CD4-positive, alpha-beta T cell treated with Interleukin-10 for 1 hour (primary cell): ENCODE results near the gene E2F2.
A peak's percentile ranks its signal among the peaks of the same experiment; 100 is the strongest.

Experiments used
- DNase-seq: peaks from one replicate; pipeline ENCODE4 v3.0.0-alpha.2; 2020

E2F2 gene

DNA sequence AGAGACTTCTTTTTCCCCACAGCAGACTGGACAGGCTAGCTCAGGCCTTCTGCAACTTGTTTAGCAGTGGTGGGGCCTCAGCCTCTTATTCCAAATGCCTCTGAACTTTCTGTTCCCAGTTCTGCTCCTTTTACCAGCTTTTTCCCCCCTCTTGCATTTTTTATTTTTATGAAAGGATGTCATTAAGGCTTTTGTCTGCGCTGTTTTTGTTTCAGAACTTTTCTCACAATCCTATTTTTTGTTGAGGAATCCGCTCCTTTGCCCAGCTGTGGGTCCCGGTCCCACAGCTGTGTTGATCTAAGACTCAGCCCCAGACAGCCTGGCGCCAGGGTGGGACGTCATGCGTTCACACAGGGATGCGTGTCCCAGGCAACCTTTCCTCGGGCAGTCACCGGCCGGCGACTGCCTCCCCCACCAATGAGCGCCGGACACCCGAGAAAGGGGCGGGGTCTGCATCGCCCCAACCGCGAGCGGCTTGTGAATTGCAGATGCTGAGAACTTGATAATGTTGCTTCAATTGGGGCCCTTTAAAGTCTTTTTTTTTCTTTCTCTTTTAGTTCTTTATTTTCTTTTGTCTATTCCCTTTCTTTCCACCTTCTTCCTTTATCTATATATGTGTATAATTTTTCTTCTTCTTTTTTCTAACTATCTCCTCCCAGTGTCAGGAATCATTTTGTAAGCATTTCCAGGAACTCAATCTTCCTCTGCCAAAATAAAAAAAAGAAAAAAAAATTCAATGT is 31.3 kb upstream of the E2F2 start:
- peak; percentile 36 for DNase-seq

DNA sequence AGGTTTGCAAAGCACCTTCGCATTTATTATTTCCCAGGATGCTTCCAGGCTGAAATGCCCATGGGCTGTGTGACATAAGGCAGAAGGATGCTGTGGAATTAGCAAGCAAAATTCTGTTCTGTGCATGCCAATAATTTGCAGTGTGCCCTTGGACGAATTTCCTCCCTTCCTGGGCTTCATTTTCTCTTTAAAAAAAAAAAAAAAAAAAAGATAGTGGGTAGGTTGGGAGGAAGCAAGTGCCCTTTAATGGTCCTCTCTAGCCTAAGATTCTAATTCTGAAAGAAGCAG is 30.7 kb upstream of the E2F2 start:
- no peak for DNase-seq

DNA sequence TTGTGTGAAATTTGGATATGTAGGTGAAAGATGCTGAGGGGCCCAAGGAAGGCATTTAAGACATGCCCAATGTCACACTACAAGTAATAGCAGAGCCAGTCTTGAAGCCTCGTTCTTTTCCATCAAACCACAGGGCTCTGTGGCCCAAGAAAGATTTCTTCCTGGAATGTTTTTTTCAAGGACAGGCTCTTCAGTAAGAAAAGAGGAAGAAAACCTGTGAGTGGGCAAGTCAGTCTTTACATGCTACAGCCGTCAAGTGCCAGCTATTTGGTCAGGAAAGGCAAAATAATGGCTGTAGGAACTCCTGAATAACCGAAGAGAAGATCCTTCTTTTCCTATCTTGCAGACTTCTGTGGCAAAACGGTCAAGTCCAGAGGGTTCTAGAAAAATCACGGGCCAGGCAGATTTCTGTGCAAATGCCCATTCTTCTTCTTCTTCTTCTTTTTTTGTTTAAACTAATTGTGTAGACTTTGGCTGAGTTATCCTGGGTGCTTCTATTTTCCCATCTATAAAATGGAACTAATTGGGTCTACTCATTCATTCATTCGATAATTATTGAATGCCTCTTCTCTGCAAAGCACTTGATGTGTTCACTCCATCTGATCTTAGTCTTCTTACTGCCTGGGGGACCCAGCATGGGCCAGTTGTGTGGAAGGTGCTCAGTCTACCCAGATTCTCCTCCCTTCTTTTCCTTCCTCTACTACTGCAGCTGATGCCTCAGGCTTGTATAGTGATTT is 30.2 kb upstream of the E2F2 start:
- DNase-seq: no peak

DNA sequence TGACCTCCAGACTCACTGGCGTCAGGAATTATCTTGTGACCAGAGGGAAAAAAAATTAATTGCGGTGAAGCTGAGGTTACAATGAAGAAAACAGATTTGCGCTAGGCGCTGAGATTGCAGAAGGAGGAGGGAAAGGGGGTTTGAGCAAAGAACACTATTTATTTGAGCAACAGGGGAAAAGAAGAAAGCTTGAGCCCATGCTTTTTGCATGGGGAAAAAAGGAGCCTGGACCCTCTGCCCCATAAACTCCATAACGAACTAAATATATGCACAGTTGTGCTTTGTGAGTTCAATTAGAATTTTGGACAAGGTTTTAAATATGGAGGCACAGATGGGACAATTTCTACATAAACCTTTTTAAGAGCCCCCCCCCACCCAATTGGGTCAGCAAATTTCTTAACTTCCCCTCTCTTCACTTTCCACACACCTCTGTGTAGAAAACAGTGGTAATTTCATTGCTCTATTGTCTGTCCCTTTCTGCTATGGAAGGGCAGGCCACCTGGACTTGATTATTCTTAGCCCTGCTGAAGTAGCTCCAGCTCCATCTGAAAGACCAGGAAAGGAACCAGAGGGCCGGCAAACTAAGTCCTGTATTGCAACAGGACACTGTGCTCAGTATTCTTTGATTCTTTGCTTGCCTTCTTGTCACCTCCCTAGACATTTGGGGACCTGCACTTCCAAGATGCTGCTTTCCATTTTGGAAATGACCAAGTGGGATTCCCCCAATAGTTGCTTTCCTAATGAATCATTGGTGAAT is 29.1 kb upstream of the E2F2 start:
- DNase-seq: no peak

DNA sequence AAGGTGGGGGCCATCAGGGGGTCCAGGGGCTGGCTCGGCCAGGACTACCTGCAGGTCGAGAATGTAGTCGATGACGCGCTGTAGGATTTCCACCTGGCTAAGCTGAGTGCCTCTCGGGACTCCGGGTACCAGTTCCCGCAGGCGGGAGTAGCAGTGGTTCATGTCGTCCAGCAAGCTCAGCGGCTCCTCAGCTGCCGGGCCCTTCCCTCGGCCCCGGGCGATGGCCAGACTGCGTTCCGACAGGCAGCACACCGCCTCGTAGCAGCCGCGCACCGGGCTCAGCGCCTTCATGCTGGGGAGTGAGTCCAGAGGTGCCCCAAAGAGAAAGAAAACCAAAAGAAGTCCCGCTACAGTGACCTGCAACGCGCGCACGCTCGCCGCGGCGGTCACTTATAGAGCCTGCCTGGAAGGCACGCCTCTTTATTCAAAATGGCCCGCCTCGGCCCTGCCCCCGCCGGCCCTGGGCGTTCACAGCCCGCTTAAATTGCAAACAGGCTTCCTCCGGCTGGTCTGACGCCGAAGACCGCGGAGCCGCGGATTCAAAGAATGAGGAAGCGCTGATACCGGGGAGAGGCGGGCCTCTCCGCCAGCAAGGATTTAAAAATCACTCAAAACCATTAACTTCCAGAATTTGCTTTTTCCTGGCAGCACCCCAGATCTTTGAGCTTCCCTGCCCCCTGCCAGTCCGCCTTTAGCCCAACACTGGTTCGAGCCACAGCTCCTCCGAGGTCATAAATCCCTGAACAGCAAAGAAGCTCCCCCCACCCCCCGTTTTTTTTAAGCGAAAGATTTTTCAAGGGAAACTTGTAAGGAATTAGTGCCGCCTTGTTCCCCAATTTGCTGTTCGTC is 28.3 kb upstream of the E2F2 start, which contains the start of gene ID3:
ID3 (minus strand) TSS at position 366 of the 849 bp plus-strand sequence; CDS start at position 291, 75 bp downstream.
- peak; percentile 89 for DNase-seq

DNA sequence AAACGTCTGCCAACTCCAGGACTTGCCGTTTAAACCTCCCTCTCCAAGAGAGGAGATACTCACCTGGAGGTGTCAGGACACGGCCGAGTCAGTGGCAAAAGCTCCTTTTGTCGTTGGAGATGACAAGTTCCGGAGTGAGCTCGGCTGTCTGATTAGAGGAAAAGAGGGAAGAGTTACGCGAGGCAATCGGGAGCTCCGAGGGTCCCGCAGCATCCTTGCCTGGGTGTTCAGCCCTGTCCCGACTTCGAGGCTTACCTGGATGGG is 27.8 kb upstream of the E2F2 start:
- DNase-seq: no peak

DNA sequence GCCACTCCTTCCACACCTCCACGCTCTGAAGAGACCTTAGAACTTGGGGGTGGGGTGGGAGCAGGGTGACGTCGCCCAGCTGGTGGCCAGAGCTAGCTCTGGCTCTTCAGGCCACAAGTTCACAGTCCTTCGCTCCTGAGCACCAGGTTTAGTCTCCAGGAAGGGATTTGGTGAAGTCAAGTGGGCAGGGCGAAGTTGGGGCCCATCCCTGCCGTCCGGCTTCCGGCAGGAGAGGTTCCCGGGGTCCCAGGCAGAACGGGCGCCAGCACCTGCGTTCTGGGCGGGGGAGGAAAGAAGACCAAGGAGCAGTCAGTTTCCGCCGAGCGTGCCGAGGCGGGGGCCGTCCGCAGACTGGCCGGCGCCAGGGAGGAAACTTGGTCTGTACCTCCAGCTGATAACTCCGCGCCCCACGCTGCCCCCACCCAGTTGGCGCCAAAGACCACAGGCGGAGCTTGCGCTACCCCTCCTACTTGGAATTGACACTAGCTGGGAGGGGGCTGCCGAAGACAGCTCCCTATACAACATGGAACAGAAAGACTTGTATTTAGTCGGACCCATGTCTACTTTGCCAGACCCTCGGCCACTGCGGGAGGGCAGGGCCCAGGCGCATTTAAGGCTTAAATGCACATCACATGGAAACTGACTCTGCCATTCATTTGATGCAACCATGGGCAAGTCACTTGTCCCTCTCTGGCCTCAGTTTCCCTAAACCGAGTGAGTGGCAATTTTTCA is 27.3 kb upstream of the E2F2 start:
- peak; percentile 29 for DNase-seq

DNA sequence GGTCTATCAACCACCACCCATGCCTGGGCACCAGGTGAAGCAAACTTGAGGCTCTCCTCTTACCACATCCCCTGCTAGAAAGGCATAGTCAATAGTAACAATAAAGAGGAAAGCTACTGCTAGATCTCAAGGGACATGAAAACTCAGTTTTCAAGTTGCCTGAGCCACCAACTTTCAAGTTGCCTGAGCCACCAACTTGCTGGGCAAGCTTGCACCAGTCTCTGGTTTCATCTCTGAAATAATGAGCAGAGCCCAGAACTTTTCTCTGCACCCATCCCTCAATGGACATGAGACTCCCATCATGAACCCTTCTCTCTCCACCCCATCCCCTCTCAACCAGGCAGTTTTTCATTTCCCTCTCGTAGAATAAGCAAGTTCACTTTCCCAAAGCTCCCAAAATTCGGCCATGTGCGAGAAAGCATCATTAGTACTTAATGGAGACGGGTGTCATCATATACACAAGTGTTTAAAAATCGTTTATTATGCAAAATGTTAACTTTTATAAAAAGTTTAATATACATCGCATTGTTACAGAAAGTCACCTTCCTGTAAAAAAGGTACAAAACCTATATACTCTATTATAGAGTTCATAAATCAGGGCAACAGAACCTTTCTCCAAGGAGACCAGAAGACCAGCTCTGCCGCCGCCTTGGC is 26.6 kb upstream of the E2F2 start:
- no peak for DNase-seq

DNA sequence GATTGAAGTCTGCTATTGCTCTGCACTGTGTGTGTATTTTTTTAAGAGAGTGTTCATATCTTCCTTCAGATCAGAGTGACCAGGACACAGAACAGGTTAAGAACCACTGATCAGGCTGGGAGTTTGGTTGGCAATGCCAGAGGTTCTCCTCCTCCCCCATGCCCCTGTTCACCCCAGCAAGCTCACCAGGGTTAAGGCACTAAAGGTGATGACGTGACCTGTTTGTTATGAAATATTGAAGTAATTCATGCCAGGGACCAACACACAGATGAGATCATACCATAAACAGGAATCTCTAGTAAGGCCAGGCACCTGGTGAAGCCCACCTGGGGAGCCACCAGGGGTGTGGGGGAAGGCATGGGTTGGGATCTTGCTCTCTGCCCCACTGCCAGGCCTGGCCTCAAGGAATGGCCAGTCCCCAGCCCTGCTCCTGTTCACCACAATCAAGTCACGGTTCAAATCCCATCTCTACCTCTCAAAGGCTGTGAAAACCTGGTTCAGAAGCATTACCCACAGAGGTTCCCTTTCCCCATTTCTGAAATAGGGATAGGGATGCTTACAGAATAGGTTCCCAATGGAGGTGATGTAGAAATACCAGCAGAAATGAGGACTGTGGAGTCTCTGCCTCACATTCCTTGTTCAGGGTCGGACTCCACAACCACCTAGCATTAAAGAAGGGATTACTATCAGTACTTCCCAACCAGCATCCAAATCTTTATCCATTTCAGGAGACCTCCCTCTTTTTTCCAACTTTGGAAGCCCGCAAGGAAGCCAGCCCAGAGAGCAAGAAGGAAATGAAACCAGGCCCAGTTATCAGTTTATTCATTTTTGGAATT is 25.8 kb upstream of the E2F2 start:
- peak; percentile 25 for DNase-seq

DNA sequence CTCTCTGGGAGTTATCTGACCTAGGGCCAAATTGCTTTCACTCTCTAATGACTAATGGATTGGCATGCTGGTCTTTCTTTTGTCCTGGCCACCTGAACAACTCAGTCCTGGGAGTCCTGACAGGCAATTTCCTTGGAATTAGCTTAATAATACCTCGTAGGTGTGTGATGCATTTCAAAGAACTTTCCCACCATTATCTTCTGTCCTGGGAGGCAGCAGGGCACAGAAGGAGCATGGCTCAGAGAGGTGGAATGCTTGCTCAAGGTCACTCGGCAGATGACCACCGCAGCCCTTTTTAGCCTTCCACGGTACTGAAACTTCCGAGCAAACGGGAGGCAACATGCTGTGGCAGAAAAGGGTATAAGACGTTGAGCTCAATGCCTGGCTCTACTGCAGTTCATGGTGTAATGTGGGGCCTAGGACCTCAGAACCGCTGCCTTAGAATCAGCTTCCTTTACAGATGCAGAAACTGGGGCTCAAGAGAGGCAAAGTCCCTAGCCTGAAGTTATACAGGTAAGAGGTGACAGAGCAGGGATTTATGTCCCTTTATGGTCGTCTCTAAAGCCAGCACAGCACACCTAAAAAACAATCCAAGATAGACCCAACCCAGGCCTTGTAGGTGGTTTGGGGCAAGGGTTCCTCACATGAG is 25.1 kb upstream of the E2F2 start:
- no peak for DNase-seq

DNA sequence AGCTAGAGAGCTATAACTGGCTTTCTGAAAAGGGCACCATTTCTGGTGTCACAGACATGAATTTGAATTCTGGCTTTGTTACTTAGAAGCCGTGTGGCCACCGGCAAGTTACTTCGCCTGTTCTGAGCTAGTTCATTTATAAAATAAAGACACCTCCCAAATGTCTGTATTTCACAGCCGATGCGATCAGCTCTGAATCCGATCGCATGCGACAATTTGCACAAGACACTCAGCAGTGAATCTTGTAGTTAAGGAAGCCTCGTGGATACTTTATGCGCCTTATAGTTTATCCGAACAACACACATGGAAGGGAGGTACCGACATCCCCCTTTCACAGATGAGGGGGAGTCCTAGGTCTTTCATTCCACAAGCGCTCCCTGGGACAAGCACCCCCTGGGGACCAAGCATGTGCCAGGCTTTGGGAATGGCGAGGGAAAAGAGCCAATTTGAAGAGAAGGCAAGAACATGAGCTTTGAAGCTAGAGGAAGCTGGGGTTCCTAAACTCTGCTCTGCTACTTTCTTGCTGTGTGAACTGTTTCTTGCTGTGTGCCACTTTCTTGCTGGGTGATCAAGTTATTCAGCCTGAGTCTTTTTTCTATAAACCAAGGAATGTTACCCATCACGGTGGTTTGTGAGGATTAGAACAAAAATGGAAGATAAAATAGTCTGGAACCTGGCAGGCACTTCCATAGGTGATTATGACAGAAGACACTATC is 24.4 kb upstream of the E2F2 start:
- no peak for DNase-seq

DNA sequence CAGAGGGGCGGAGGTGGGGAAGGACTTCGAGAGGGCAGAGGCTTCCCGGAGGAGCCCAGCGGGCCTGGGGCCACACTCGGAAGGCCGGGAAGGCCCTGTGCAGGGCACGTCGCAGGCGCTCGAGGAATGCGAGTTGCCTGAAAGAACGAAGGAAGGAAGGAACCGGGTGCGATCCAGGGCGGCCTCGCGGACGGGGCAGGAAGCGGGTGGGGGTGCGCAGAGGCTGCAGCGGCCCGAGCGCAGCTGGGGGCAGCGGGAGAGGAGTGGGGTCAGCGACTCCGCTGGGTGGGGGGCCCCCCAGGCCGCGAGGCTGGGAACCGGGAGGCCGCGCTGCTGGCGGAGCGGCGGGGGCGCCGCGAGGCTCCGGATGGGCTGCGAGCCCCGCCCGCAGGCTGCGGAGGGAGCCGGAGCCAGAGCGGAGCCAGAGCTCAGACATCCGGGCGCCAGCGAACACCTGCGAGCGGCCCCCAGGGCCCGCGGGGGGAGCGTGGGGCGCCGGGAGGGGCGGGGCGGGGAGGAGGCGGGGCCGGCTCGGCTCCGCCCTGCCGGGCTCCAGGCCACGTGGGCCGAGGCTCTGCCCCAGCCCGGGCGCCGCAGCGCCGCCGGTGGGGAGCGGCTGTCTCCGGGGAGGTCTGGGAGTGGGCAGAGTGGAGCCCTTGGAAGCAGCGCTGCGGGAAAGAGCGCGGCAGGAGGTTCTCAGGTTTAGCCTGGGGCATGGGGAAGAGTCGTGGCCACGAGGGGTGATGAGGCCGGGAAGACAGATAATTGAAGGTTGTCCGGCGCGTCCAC is 23.6 kb upstream of the E2F2 start:
- peak; percentile 89 for DNase-seq

DNA sequence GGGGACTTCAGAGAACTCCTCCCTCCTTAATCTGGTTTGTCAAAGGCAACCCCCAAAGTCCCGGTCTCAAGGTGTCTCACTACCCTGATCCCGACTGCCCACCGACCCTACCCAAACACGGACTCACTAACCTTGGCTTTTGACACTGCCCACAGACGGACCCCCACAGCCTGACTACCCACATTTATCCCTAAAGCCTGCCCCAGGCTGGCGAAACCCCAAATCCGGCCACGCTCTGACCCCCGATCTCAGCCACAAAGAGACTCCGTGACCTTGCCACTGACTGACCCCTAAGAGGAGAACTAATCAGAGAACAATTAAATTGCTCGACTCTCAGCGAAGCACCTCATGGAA is 23.1 kb upstream of the E2F2 start:
- no peak for DNase-seq

DNA sequence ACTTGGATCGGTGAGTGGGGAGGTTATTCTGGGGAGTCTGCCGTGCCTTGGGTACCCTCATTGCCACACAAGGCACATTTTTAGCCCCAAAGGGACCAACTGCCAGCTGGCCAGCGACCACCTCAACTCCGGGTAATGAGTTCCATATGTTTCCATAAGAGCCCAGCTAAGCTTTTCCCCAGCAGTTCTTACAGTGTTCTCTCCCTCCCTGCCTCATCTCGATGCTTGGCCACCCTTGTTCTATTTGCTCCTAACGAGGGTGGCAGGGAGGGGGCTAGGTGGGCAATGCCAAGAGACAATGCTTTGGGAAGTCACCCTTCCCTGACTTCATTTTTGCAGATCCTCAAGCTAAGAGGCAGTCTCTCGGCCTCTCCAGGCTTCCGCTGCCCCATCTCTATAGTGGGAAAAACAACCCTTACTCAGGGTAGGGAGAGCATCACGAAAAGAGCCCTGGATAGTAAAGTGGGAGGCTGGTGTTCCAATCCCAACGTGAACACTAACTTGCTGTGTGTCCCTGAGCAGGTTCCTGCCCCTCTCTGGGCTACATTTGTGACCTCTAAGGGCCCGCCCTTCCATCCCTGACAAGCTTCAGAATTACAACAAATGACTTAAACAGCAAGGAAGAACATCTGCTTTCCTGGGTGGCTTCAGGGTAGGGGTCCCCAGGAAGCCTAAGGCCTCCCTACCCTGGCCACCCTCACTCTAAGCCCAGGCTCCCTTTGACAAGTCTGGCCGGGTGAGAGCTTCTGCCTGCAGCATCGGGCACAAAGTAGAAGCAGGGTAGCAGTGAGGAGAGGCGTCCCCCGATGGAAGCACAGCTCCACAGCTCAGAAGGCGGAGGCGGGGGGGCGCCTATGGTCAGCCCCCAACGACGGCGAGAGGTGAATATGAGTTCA is 22.4 kb upstream of the E2F2 start:
- no peak for DNase-seq

DNA sequence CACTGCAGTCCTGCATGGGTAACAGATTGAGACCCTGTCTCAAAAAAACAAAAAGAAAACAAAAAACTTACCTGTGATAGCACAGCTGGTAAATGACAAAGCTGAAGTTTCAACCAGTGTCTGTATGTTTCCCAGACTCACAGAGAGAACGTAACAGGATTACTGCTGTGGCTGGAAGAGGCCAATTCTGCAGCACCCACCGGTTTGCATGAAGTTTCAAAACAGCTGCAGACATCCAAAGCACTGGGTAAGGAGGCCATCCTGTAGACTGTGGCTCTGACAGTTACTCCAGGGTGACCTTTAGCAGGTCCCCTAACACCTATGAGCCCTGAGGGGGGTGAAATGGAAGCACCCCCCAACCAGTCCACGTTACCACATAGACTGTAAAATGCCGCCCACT is 20.8 kb upstream of the E2F2 start:
- DNase-seq: no peak

DNA sequence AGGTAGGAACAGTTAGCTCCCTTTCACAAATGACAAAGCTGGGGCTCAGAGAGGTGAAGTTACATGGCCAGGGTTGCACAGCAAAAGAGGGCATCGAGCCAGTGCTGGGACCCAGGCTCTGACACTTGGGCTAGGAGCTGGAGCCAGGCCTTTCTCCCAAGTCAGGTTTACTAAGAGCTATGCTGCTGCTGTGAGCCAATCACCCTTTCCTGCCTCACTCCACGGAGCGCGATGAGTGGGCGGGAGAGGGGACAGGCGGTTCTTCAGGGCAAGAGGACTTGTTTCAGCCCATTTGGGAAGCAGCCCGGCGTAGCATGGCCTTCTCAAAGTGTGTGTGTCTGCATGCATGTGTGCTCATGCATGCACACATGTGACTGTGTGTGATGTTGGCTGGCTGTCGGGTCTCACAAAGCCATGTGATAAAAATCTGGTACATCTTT is 17.7 kb upstream of the E2F2 start:
- no peak for DNase-seq

DNA sequence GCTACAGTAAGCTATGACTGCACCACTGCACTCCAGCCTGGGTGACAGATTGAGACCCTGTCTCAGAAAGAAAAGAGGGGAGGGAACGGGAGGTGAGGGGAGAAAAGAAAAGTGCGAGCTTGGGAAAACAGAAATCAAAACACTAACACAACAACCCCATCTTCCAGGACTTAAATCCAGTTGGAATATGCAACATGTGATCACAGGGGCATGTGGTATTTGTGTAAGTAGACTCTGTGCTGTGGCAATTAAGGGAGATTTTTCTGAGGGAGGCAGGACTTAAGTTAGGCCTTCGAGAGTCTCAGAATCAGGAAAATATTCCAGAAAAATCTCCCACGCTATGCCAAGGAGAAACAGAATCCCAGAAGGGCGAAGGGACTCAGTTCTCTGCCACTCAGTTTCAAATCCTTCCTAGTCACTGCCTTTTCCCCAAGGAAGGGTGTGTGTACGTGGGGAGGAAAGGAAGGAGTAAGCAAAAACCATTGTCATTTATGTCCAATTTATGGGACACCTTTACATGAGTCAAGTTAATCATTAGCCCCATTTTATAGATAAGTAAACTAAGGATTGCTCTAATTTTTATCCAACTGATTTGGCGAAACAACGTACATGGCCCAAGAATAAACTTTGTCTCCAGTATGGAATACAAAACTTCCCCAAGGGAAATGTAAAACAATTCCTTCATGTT is 16.0 kb upstream of the E2F2 start:
- no peak for DNase-seq
